ENCODE data around the gene BDKRB2. TPM values are rescaled to one million over a fixed set of nuclear protein-coding genes. Genes with fewer than 3 reads are reported as not detected.

BDKRB2 gene
- total and polyA plus RNA-seq, 2 of the 8 experiments (the other 6 are each of a cell fraction or from before 2014, with no cell fraction given), result 0.13 to 0.21 TPM

DNA sequence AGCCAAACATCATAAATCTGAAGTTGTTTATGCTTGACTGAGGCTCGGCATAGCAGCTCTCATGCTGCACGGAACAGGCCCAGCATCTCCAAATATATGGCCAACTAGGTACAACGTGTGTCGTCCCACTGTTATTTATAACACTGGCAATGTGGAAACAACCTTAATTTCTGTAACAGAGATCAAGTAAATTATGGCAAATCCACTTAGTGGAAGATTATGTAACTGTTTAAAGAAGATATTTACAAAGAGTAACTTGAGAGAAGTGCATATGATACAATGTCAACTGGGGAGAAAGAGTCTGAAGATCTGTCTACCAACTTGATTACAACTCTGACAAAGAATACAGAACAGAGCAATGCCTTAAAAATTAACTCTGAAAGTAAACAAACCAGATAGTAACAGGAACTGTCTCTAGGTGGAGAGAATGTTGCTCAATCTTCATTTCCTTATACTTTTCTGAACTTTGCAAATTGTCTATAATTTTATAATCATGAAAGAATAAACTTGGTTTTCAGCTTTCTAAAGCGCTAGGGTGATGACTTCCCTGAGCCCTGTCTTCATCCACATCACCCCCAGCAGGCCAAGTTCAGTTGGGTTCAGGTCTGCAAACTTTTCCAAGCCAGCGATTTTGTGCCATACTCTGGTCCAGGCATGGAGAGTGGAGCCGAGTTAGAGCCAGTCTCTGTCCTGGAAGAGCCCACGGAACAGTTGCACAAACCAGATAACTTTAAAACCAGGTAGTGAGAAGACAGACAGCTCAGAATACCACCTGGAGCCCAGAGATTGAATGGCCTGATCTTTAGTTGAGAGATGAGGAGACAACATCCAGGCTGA is 44.3 kb upstream of the BDKRB2 start:
- H2BK5ac ChIP-seq (ENCODE audit: low read depth, low read length), result no peak overlapping the region
- H3K79me2 ChIP-seq (ENCODE audit: control insufficient read depth in 1 of 2, insufficient read depth in 2 of 2, low read length in 2 of 2), result no peaks in the 10 kb centered on the region
- no peak overlapping the region for H3K56ac ChIP-seq (replicated peaks; ENCODE audit: insufficient read length, low read depth, low read length)
- H3K4ac ChIP-seq (replicated peaks; ENCODE audit: insufficient read length, low read depth, low read length), result no peak overlapping the region
- no peak overlapping the region for H3K27ac ChIP-seq (ENCODE audit: low read depth, low read length)
- no peak overlapping the region for H4K8ac ChIP-seq (ENCODE audit: extremely low read depth, insufficient read depth, low read length)
- CTCF ChIA-PET (ENCODE audit: partially characterized antibody), result interaction anchor here (0.5 to 0.8 kb wide), 2 partner anchors 137 to 946 kb away, joined by 3 read pairs; no protein-coding TSS in a partner anchor
- no peaks in the 10 kb centered on the region; a peak in 1 of 7 replicates for H3K27me3 ChIP-seq (replicated peaks in 1 of 4; ENCODE audit: control insufficient read depth in 3 of 4, extremely low read depth in 1 of 4, insufficient read depth in 3 of 4, low read length in 3 of 4)
- no peak overlapping the region for H4K91ac ChIP-seq (replicated peaks; ENCODE audit: insufficient read length, low read length)
- no peaks in the 10 kb centered on the region for H4K20me1 ChIP-seq (replicated peaks in 1 of 2; ENCODE audit: control insufficient read depth in 1 of 2, insufficient read depth in 2 of 2, low read length in 2 of 2)
- no peak overlapping the region for H2BK12ac ChIP-seq (ENCODE audit: low read depth, low read length)
- no peak for FAIRE-seq
- POLR2A ChIA-PET (ENCODE audit: partially characterized antibody), result no interaction called here
- no peak for DNase-seq (ENCODE audit: low read depth in 1 of 2, low spot score in 2 of 2)
- no peak for TF ChIP-seq NRF1 (IDR thresholded peaks at IDR 0.05; ENCODE audit: low read depth, low read length)
- no peak for TF ChIP-seq CEBPB (IDR thresholded peaks at IDR 0.05; ENCODE audit: low read depth, low read length)
- TF ChIP-seq RNF2 (IDR thresholded peaks at IDR 0.05; ENCODE audit: borderline replicate concordance, low read depth, low read length, missing control alignments, poor library complexity, severe bottlenecking), result no peak
- TF ChIP-seq TAF7 (optimal IDR thresholded peaks at IDR 0.05; ENCODE audit: borderline replicate concordance, low read depth, low read length), result no peak
- TF ChIP-seq, protein P1, sequence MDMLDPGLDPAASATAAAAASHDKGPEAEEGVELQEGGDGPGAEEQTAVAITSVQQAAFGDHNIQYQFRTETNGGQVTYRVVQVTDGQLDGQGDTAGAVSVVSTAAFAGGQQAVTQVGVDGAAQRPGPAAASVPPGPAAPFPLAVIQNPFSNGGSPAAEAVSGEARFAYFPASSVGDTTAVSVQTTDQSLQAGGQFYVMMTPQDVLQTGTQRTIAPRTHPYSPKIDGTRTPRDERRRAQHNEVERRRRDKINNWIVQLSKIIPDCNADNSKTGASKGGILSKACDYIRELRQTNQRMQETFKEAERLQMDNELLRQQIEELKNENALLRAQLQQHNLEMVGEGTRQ (IDR thresholded peaks at IDR 0.05; ENCODE audit: low read length), result no peak
- TF ChIP-seq PHF8 (conservative IDR thresholded peaks at IDR 0.05; ENCODE audit: low read depth, low read length), result no peak
- TF ChIP-seq YY1 (IDR thresholded peaks at IDR 0.05; ENCODE audit: low read depth, low read length), result no peak
- no peaks in the 10 kb centered on the region for H3K9me3 ChIP-seq (ENCODE audit: insufficient read depth in 2 of 2, low read depth in 1 of 2, low read length in 1 of 2)
- H2AK5ac ChIP-seq (ENCODE audit: low read depth, low read length), result no peak overlapping the region
- no peak overlapping the region for H2BK120ac ChIP-seq (replicated peaks; ENCODE audit: low read depth, low read length)
- no peaks in the 10 kb centered on the region for H3K4me1 ChIP-seq (replicated peaks in 1 of 4; ENCODE audit: control insufficient read depth in 3 of 4, insufficient read depth in 4 of 4, low read length in 3 of 4)
- WGBS, 2 experiments (ENCODE audit: extremely low coverage in 1 of 2, insufficient coverage in 1 of 2, insufficient read length in 1 of 2, insufficient replicate concordance in 2 of 2, low coverage in 1 of 2, low lambda C conversion rate in 2 of 2, missing lambda C conversion rate in 1 of 2), result 89% methylated on average over 8 of the region's 8 CpGs; no CpG with 5 or more reads in 1 of the 2 experiments
- H3K4me3 ChIP-seq (ENCODE audit: extremely low read depth in 1 of 4, insufficient read depth in 2 of 4, low read depth in 3 of 4, low read length in 4 of 4), result no peak overlapping the region
- H3K4me2 ChIP-seq (ENCODE audit: insufficient read depth in 1 of 2, low read depth in 2 of 2, low read length in 2 of 2), result no peak overlapping the region
- H3K79me1 ChIP-seq (ENCODE audit: low read depth, low read length), result no peaks in the 10 kb centered on the region
- no peaks in the 10 kb centered on the region for H3K23me2 ChIP-seq (ENCODE audit: low read depth, low read length)
- H2BK15ac ChIP-seq (ENCODE audit: low read length), result no peak overlapping the region
- no peaks in the 10 kb centered on the region for H3K36me3 ChIP-seq (ENCODE audit: control insufficient read depth in 2 of 4, insufficient read depth in 4 of 4, low read length in 3 of 4)
- no peak overlapping the region for H3K9ac ChIP-seq (replicated peaks in 1 of 4; ENCODE audit: extremely low read depth in 1 of 4, low read depth in 3 of 4, low read length in 3 of 4)
- H2AFZ ChIP-seq (ENCODE audit: low read length), result no peak overlapping the region
- H3K23ac ChIP-seq (ENCODE audit: insufficient read length), result no peak overlapping the region
- no peak overlapping the region for H4K5ac ChIP-seq (ENCODE audit: insufficient read length, low read depth, low read length)
- no peak overlapping the region for H3K14ac ChIP-seq (ENCODE audit: insufficient read length)
- no peak overlapping the region for H2BK20ac ChIP-seq (ENCODE audit: low read length)
- no peak overlapping the region for H3K18ac ChIP-seq (ENCODE audit: extremely low read depth, low read length)

Measured in H1 (cell line).